Measurements from ENCODE around the gene SETD7. TPM values are rescaled to one million over a fixed set of nuclear protein-coding genes. Genes with fewer than 3 reads are reported as not detected.

The SETD7 gene
- total RNA-seq, 4 donors from 2014 or later: 73.1 to 134 (median 113) TPM

DNA sequence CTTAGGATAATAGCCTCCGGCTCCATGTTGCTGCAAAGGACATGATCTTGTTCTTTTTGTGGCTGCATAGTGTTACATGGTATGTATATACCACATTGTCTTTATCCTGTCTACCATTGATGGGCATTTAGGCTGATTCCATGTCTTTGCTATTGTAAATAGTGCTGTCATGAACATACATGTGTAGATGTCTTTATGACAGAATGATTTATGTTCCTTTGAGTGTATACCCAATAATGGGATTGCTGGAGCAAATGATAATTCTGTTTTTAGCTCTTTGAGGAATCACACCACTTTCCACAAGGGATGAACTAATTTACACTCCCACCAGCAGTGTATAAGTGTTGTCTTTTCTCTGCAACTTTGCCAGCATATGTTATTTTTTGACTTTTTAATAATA lies 97.5 kb downstream of the SETD7 start:
- H3K4me1 ChIP-seq: peaks cover 25 to 32% of the 10 kb centered on the region in 2 donors
- no peaks in the 10 kb centered on the region for H3K9me3 ChIP-seq
- no peak for TF ChIP-seq POLR2A (IDR thresholded peaks at IDR 0.05)
- TF ChIP-seq, protein P1, sequence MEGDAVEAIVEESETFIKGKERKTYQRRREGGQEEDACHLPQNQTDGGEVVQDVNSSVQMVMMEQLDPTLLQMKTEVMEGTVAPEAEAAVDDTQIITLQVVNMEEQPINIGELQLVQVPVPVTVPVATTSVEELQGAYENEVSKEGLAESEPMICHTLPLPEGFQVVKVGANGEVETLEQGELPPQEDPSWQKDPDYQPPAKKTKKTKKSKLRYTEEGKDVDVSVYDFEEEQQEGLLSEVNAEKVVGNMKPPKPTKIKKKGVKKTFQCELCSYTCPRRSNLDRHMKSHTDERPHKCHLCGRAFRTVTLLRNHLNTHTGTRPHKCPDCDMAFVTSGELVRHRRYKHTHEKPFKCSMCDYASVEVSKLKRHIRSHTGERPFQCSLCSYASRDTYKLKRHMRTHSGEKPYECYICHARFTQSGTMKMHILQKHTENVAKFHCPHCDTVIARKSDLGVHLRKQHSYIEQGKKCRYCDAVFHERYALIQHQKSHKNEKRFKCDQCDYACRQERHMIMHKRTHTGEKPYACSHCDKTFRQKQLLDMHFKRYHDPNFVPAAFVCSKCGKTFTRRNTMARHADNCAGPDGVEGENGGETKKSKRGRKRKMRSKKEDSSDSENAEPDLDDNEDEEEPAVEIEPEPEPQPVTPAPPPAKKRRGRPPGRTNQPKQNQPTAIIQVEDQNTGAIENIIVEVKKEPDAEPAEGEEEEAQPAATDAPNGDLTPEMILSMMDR (IDR thresholded peaks at IDR 0.05 in 4 of 5, conservative IDR thresholded peaks at IDR 0.05 in 1 of 5): no peak
- H3K27ac ChIP-seq: no peak overlapping the region
- in situ Hi-C loops (cut with MboI; ENCODE audit: low sequenced_read_pairs in 4 of 4) (no loop called here), intact Hi-C loops (cut with DNase I; ENCODE audit: low total_unique reads) (loop anchor here (10.0 kb wide), 2 partner anchors 374 to 696 kb away; partner anchors contain the start of gene MAML3)
- H3K4me3 ChIP-seq: no peak overlapping the region
- no peak for DNase-seq
- H3K27me3 ChIP-seq: no peaks in the 10 kb centered on the region
- no peak for ATAC-seq
- no peaks in the 10 kb centered on the region for H3K36me3 ChIP-seq

DNA sequence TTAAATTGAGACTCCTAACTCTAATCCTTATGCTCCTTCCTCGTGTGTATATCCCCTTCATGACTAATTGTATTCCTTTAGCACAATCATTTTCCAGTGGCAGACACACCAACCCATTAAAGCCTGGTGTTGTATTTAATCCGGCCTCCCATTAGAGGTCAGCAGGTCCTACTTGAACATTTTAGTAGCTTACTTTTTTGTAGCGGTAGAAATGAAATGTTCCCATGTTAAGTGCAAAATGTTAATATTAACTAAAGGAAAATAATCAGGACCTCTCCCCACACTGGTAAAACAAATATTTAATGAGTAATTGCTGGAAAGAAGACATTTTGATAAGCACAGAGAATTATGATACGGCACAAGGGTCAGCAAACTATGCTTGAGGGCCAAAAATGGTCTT lies 98.7 kb downstream of the SETD7 start:
- no peak for TF ChIP-seq POLR2A (IDR thresholded peaks at IDR 0.05)
- TF ChIP-seq, protein P1 (IDR thresholded peaks at IDR 0.05 in 4 of 5, conservative IDR thresholded peaks at IDR 0.05 in 1 of 5): no peak
- no peak overlapping the region for H3K27ac ChIP-seq
- ATAC-seq: no peak
- no peaks in the 10 kb centered on the region for H3K27me3 ChIP-seq
- no peak overlapping the region for H3K4me3 ChIP-seq
- no peaks in the 10 kb centered on the region for H3K9me3 ChIP-seq
- H3K36me3 ChIP-seq: no peaks in the 10 kb centered on the region
- in situ Hi-C loops (cut with MboI; ENCODE audit: low sequenced_read_pairs in 4 of 4) (no loop called here), intact Hi-C loops (cut with DNase I; ENCODE audit: low total_unique reads) (loop anchor here (10.0 kb wide), 2 partner anchors 373 to 697 kb away; partner anchors contain the start of gene MAML3)
- DNase-seq: no peak
- H3K4me1 ChIP-seq: peaks cover 30 to 39% of the 10 kb centered on the region in 2 donors

DNA sequence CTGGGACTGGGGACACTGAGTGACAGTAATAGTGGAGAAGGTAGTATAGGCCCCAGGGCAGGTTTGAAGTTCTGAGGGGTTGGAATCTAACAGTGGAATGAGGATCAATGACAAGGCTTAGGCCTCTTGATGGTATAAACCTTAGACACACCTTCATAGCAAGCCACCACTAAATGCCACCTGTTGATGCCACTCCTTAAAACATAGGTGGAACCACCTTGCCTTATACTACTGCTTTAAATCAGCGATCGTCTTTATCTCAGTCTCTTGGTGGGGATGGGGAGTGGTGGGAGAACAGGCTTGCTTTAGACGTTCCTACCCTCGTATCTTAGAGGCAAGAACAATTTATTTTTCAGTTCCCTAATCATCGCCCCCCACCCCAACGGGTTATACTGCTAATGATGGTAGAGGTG lies 100.9 kb downstream of the SETD7 start:
- in situ Hi-C loops (cut with MboI; ENCODE audit: low sequenced_read_pairs in 4 of 4): no loop called here

DNA sequence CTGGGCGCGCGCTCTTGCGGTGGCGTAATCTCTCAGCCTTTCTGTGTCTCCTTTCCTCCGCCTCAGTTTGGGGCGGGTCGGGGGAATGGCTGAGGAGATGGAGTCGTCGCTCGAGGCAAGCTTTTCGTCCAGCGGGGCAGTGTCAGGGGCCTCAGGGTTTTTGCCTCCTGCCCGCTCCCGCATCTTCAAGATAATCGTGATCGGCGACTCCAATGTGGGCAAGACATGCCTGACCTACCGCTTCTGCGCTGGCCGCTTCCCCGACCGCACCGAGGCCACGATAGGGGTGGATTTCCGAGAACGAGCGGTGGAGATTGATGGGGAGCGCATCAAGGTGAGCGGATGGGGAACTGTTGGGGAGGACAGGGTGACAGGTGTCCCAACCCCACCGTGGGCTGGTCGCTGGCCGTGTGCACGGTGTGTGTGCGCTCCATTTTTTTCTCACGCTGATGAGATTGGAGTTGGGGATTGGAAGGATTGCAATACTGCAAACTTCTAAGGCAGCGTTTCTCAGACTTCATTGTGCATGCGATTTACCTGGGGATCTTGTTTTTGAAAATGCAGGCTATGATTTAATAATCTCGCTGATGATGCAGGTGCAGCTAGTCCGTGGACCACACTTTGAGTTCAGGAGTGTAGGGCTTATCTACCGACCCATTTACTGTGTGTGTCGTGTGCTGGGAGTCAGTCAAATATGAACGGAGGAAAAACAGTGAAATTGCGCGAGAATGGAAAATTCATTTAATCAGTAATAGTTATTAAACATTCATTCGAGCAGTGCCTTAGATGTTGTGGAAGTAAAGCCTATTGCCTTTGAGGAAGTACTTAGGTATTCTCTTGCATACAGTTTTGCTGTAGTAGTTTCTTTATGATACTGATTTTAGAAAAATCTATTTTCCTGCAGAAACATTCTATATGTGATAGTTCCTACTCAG lies 101.6 kb downstream of the SETD7 start, which contains the start of gene RAB33B:
Gene RAB33B (plus strand): TSS at position 11 of the 935 bp plus-strand sequence. CDS start 75 bp downstream, at position 86.
- DNase-seq (no peak), ATAC-seq (peak; percentile 4 to 37)
- TF ChIP-seq, protein P1 (IDR thresholded peaks at IDR 0.05 in 4 of 5, conservative IDR thresholded peaks at IDR 0.05 in 1 of 5): peak in 1 of 5 experiments; percentile 4
- peak; percentile 85 to 87 for TF ChIP-seq POLR2A (IDR thresholded peaks at IDR 0.05)
- Histone ChIP-seq H3K27me3 (no peaks in the 10 kb centered on the region), H3K27ac (peak within 1 kb of the TSS; percentile 88 to 96 (median 95)), H3K9me3 (no peaks in the 10 kb centered on the region), H3K36me3 (no peaks in the 10 kb centered on the region), H3K4me3 (peak within 1 kb of the TSS; percentile 69 to 98 (median 80)), H3K4me1 (peaks cover 30 to 39% of the 10 kb centered on the region in 2 donors)
- in situ Hi-C loops (cut with MboI; ENCODE audit: low sequenced_read_pairs in 4 of 4): no loop called here
- intact Hi-C loops (cut with DNase I; ENCODE audit: low total_unique reads): loop anchor here (1.0 to 10.0 kb wide), 8 partner anchors 54 to 700 kb away; partner anchors contain the start of genes ELF2, MAML3 and NAA15

More for the DNA sequence above, 100.9 kb downstream of the SETD7 start:
- H3K9me3 ChIP-seq: no peaks in the 10 kb centered on the region
- ATAC-seq: no peak
- TF ChIP-seq POLR2A (IDR thresholded peaks at IDR 0.05): no peak
- TF ChIP-seq, protein P1 (IDR thresholded peaks at IDR 0.05 in 4 of 5, conservative IDR thresholded peaks at IDR 0.05 in 1 of 5): no peak
- peak overlapping the region; percentile 69 to 98 (median 80) for H3K4me3 ChIP-seq
- H3K27ac ChIP-seq: peak overlapping the region; percentile 88 to 96 (median 95)
- intact Hi-C loops (cut with DNase I; ENCODE audit: low total_unique reads): loop anchor here (2.0 to 10.0 kb wide), 5 partner anchors 54 to 700 kb away; partner anchors contain the start of genes MAML3 and NAA15
- peaks cover 30 to 39% of the 10 kb centered on the region in 2 donors for H3K4me1 ChIP-seq
- DNase-seq: no peak
- no peaks in the 10 kb centered on the region for H3K27me3 ChIP-seq
- H3K36me3 ChIP-seq: no peaks in the 10 kb centered on the region

All from gastrocnemius medialis (tissue), 4 donors.